Stimulated activated naive CD8-positive, alpha-beta T cell treated with anti-CD3 and anti-CD28 coated beads, Interleukin-15, Interleukin-2, amounts not matched to agents 100 ng/mL and 50 ng/mL, for 24 hours (primary cell): ENCODE data around the gene CLEC16A.
"Not testable (repeated sequence)": the region's sequence is repeated elsewhere in the genome, so short reads cannot be mapped to it uniquely, and the experiment has no call there.

Source experiments
- H3K27ac Mint-ChIP-seq: one replicate; pipeline ENCODE4 v1.8.0; 2021; ENCODE audit warnings: mild to moderate bottlenecking, mixed read lengths
- H3K27me3 Mint-ChIP-seq: one replicate; pipeline ENCODE4 v1.8.0; 2021; ENCODE audit warnings: mixed read lengths
- H3K36me3 Mint-ChIP-seq: one replicate; pipeline ENCODE4 v1.8.0; 2021; ENCODE audit warnings: low read depth, mixed read lengths
- H3K4me1 Mint-ChIP-seq: one replicate; pipeline ENCODE4 v1.8.0; 2021; ENCODE audit warnings: low read depth, mixed read lengths
- H3K4me3 Mint-ChIP-seq: one replicate; pipeline ENCODE4 v1.8.0; 2021; ENCODE audit warnings: mild to moderate bottlenecking, mixed read lengths
- H3K9me3 Mint-ChIP-seq: one replicate; pipeline ENCODE4 v1.8.0; 2021; ENCODE audit warnings: mixed read lengths

Gene CLEC16A

GRCh38 chr16:10964891-10965326 is 20.5 kb downstream of the CLEC16A start:
- peaks cover 71% of the 10 kb centered on the region for H3K36me3 Mint-ChIP-seq
- H3K4me1 Mint-ChIP-seq: peaks cover 80% of the 10 kb centered on the region
- no peaks in the 10 kb centered on the region for H3K27me3 Mint-ChIP-seq
- H3K9me3 Mint-ChIP-seq: peaks cover 9% of the 10 kb centered on the region
- peak overlapping the region; percentile 55 for H3K4me3 Mint-ChIP-seq
- peak overlapping the region; percentile 94 for H3K27ac Mint-ChIP-seq

DNA sequence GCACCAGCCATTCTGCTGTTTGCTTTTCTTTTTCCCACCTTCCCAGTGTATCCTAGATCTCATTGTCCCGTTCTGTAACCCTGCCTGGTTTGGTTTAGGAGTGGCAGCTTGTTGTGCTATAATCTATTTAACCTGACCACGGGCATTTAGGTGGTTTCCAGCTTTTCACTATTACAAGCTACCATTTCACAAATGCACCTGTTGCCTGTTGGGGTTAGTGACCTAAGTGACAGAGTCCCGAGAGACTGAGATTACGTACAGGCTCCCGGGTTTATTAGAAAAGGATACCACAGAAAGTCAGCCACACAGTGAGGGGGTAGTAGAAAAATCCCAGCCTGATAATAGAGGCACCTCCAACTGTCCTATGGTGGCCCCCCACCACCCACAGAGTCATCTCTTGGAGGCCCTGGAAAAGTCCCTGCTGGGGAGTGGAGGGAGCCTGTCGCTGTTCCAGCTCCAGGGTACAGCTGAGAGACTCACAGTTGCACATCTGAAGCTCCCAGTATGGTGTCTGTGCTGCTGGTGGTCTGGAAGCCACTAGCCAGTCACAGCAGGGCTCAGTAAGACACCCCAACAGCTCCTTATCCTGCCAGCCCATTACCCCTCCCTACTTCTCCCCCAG is 21.2 kb downstream of the CLEC16A start:
- Mint-ChIP-seq H3K4me3 (peak overlapping the region; percentile 55), H3K27ac (peak overlapping the region; percentile 94), H3K4me1 (peaks cover 75% of the 10 kb centered on the region), H3K9me3 (peaks cover 9% of the 10 kb centered on the region), H3K27me3 (no peaks in the 10 kb centered on the region), H3K36me3 (peaks cover 73% of the 10 kb centered on the region)

GRCh38 chr16:10966129-10966528 is 21.8 kb downstream of the CLEC16A start:
- peaks cover 9% of the 10 kb centered on the region for H3K9me3 Mint-ChIP-seq
- H3K36me3 Mint-ChIP-seq: peaks cover 74% of the 10 kb centered on the region
- H3K4me3 Mint-ChIP-seq: peak overlapping the region; percentile 55
- peak overlapping the region; percentile 91 for H3K27ac Mint-ChIP-seq
- peaks cover 73% of the 10 kb centered on the region for H3K4me1 Mint-ChIP-seq
- no peaks in the 10 kb centered on the region for H3K27me3 Mint-ChIP-seq

GRCh38 chr16:10966559-10966958 is 22.2 kb downstream of the CLEC16A start:
- not testable (repeated sequence) for H3K27me3 Mint-ChIP-seq, H3K9me3 Mint-ChIP-seq
- Mint-ChIP-seq H3K27ac (peak overlapping the region; percentile 91), H3K36me3 (peaks cover 74% of the 10 kb centered on the region), H3K4me3 (peak overlapping the region; percentile 24), H3K4me1 (peaks cover 73% of the 10 kb centered on the region)

GRCh38 chr16:10967986-10968385 is 23.6 kb downstream of the CLEC16A start:
- H3K4me3 Mint-ChIP-seq: no peak overlapping the region
- no peak overlapping the region for H3K27ac Mint-ChIP-seq
- H3K36me3 Mint-ChIP-seq: peaks cover 73% of the 10 kb centered on the region
- peaks cover 9% of the 10 kb centered on the region for H3K9me3 Mint-ChIP-seq
- H3K27me3 Mint-ChIP-seq: no peaks in the 10 kb centered on the region
- peaks cover 73% of the 10 kb centered on the region for H3K4me1 Mint-ChIP-seq

- Mint-ChIP-seq H3K36me3 (peaks cover 73% of the 10 kb centered on the region), H3K4me3 (no peak overlapping the region), H3K4me1 (peaks cover 73% of the 10 kb centered on the region), H3K9me3 (peaks cover 9% of the 10 kb centered on the region), H3K27me3 (no peaks in the 10 kb centered on the region), H3K27ac (no peak overlapping the region)
These were observed 24.1 kb downstream of the CLEC16A start for GRCh38 chr16:10968498-10968897.

DNA sequence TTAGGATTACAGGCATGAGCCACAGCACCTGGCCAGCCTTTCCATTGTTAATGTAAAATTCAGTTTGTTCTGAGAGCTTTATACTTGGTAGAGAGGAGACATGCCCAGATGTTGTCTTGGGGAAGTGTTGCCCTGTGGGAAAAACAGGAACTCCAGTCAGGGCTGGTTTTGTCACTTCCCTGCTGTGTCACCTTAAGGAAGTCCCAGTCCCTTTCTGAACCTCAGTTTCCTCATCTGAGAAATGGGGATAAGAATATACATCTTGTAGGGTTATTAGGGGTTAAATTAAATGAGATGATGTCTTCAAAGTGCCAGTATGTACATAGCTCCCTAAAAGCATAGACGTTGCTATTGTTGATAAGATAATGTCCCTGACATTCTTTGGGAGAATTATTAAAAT is 25.3 kb downstream of the CLEC16A start:
- peak overlapping the region; percentile 38 for H3K27ac Mint-ChIP-seq
- H3K27me3 Mint-ChIP-seq: no peaks in the 10 kb centered on the region
- no peak overlapping the region for H3K4me3 Mint-ChIP-seq
- H3K9me3 Mint-ChIP-seq: peaks cover 9% of the 10 kb centered on the region
- peaks cover 64% of the 10 kb centered on the region for H3K4me1 Mint-ChIP-seq
- peaks cover 67% of the 10 kb centered on the region for H3K36me3 Mint-ChIP-seq

GRCh38 chr16:10970065-10970464 is 25.7 kb downstream of the CLEC16A start:
- no peak overlapping the region for H3K27ac Mint-ChIP-seq
- no peak overlapping the region for H3K4me3 Mint-ChIP-seq
- peaks cover 60% of the 10 kb centered on the region for H3K4me1 Mint-ChIP-seq
- peaks cover 9% of the 10 kb centered on the region for H3K9me3 Mint-ChIP-seq
- peaks cover 68% of the 10 kb centered on the region for H3K36me3 Mint-ChIP-seq
- H3K27me3 Mint-ChIP-seq: no peaks in the 10 kb centered on the region

GRCh38 chr16:10971560-10971961 is 27.2 kb downstream of the CLEC16A start:
- Mint-ChIP-seq H3K36me3 (peaks cover 59% of the 10 kb centered on the region), H3K4me3 (no peak overlapping the region)

GRCh38 chr16:10972108-10972818 is 27.9 kb downstream of the CLEC16A start:
- peaks cover 56% of the 10 kb centered on the region for H3K36me3 Mint-ChIP-seq
- H3K27me3 Mint-ChIP-seq: no peaks in the 10 kb centered on the region
- H3K4me3 Mint-ChIP-seq: peak overlapping the region; percentile 2
- H3K27ac Mint-ChIP-seq: peak overlapping the region; percentile 76
- H3K4me1 Mint-ChIP-seq: peaks cover 38% of the 10 kb centered on the region
- H3K9me3 Mint-ChIP-seq: no peaks in the 10 kb centered on the region

More at GRCh38 chr16:10971560-10971961, 27.2 kb downstream of the CLEC16A start:
- no peaks in the 10 kb centered on the region for H3K9me3 Mint-ChIP-seq
- H3K27ac Mint-ChIP-seq: no peak overlapping the region
- peaks cover 45% of the 10 kb centered on the region for H3K4me1 Mint-ChIP-seq
- no peaks in the 10 kb centered on the region for H3K27me3 Mint-ChIP-seq

- Mint-ChIP-seq H3K9me3 (no peaks in the 10 kb centered on the region), H3K27ac (peak overlapping the region; percentile 73), H3K36me3 (peaks cover 61% of the 10 kb centered on the region), H3K27me3 (no peaks in the 10 kb centered on the region), H3K4me3 (no peak overlapping the region), H3K4me1 (peaks cover 42% of the 10 kb centered on the region)
These were observed 28.6 kb downstream of the CLEC16A start for GRCh38 chr16:10972819-10973464.

GRCh38 chr16:10976634-10977033 is 32.3 kb downstream of the CLEC16A start:
- no peaks in the 10 kb centered on the region for H3K27me3 Mint-ChIP-seq
- peaks cover 63% of the 10 kb centered on the region for H3K36me3 Mint-ChIP-seq
- peaks cover 24% of the 10 kb centered on the region for H3K4me1 Mint-ChIP-seq
- no peaks in the 10 kb centered on the region for H3K9me3 Mint-ChIP-seq
- no peak overlapping the region for H3K4me3 Mint-ChIP-seq
- H3K27ac Mint-ChIP-seq: no peak overlapping the region

DNA sequence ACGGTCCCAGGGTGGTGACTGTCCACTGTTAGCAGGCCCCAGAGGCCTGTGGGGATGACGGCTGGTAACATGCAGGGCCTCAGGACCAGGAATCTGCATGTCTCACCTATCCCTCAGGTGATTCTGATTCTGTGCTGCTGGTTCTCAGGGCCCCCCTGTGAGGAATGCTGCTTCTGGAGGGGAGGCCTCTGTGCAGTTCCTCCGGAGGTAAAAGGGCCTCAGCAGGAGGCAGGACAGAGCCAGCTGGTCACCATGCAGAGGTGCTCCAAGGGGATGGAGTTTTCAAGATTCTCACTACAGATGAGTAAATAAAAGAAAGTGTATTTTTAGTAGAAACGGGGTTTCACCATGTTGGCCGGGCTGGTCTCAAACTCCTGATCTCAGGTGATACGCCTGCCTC is 33.8 kb downstream of the CLEC16A start:
- no peaks in the 10 kb centered on the region for H3K27me3 Mint-ChIP-seq
- no peak overlapping the region for H3K4me3 Mint-ChIP-seq
- peaks cover 56% of the 10 kb centered on the region for H3K36me3 Mint-ChIP-seq
- H3K4me1 Mint-ChIP-seq: peaks cover 16% of the 10 kb centered on the region
- no peaks in the 10 kb centered on the region for H3K9me3 Mint-ChIP-seq
- peak overlapping the region; percentile 18 for H3K27ac Mint-ChIP-seq

DNA sequence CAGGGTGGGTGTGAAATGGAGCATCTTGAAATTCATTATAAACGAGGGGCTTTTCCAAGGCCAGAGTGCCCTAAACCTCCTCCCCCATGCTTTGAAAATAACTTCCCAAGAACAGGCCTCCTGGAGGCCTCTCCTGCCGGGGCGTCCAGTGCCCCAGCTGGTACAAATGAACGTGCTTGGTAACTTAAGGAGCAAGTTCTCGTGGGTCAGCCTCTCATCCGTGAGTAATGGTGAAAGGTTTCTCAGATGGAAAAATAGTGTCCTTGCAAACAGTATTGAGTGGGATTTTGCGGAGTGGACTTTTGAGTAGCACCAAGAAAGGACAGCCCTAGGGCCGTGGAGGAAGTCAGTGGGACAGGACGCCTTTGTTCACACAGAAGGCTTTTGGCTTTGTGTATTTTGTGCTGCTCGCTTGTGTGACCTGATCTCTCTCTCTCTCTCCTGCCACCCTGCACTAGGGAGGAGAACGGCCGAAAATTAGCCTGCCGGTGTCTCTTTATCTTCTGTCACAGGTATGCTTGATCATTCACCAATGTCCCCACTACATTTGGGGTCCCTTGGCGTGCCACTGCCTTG is 34.6 kb downstream of the CLEC16A start:
- peaks cover 18% of the 10 kb centered on the region for H3K4me1 Mint-ChIP-seq
- peaks cover 59% of the 10 kb centered on the region for H3K36me3 Mint-ChIP-seq
- no peak overlapping the region for H3K27ac Mint-ChIP-seq
- H3K9me3 Mint-ChIP-seq: no peaks in the 10 kb centered on the region
- H3K27me3 Mint-ChIP-seq: no peaks in the 10 kb centered on the region
- H3K4me3 Mint-ChIP-seq: no peak overlapping the region
